ENCODE measurements around the gene AGO4.
"Not testable (repeated sequence)": the region's sequence is repeated elsewhere in the genome, so short reads cannot be mapped to it uniquely, and the experiment has no call there.

AGO4 gene

GRCh38 chr1:35807614-35808449, at the start of gene AGO4:
TSS of gene AGO4 (plus strand) at chr1:35808016. CDS start at chr1:35808417, 401 bp downstream.
- Mint-ChIP-seq H3K9me3 (no peaks in the 10 kb centered on the region), H3K4me1 (ENCODE audit: low read depth) (peaks cover 31% of the 10 kb centered on the region), H3K27ac (peak within 1 kb of the TSS; percentile 94), H3K4me3 (peak within 1 kb of the TSS; percentile 91), H3K27me3 (ENCODE audit: low read depth) (no peaks in the 10 kb centered on the region), H3K36me3 (ENCODE audit: low read depth) (no peaks in the 10 kb centered on the region)
- peak; percentile 45 for DNase-seq (ENCODE audit: low spot score)

DNA sequence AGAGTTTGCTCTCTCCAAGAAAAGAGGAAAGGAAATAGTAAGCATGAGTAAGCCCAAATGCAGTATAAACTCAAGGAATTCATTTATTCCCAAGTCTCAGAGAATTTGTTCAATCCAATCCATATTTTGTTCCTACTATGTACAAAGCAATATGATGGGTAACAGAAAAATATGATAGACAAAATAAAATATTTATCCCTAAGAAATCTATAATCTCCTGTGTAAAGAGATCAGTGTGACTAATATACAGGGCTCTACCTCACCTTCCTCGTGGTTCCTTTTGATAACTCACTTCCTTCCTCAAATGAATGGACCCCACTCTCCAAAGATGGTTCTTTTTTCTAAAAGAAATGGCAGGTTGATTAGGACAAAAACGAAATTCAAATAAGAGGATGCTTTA, 45.7 kb upstream of the AGO4 start:
- no peak for DNase-seq (ENCODE audit: low spot score)
- Mint-ChIP-seq H3K27me3 (ENCODE audit: low read depth) (no peaks in the 10 kb centered on the region), H3K27ac (peak overlapping the region; percentile 41), H3K36me3 (ENCODE audit: low read depth) (peaks cover 52% of the 10 kb centered on the region), H3K4me1 (ENCODE audit: low read depth) (peaks cover 28% of the 10 kb centered on the region), H3K9me3 (no peaks in the 10 kb centered on the region), H3K4me3 (no peak overlapping the region)

DNA sequence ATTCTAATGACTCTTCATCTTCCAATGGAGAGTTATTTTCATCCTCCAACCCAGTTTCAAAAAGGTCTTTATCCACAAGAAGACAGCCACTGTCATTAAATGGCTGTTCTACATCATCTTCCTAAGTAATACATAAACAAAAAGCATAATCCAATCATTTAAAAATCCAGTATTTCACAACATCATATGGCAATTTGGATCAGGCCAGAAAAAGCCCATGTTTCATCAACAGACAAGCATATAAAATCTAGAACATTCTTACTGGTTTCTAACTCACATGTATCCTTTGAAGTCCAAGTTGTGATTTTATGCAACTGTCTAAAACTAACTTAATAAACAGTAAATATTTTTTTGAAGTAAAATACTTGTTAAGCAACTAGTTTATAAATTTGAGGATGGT, 44.6 kb upstream of the AGO4 start:
- peaks cover 28% of the 10 kb centered on the region for H3K4me1 Mint-ChIP-seq (ENCODE audit: low read depth)
- H3K27me3 Mint-ChIP-seq (ENCODE audit: low read depth) = no peaks in the 10 kb centered on the region
- peak overlapping the region; percentile 16 for H3K27ac Mint-ChIP-seq
- DNase-seq (ENCODE audit: low spot score) = no peak
- H3K9me3 Mint-ChIP-seq = no peaks in the 10 kb centered on the region
- peaks cover 51% of the 10 kb centered on the region for H3K36me3 Mint-ChIP-seq (ENCODE audit: low read depth)
- H3K4me3 Mint-ChIP-seq = no peak overlapping the region

DNA sequence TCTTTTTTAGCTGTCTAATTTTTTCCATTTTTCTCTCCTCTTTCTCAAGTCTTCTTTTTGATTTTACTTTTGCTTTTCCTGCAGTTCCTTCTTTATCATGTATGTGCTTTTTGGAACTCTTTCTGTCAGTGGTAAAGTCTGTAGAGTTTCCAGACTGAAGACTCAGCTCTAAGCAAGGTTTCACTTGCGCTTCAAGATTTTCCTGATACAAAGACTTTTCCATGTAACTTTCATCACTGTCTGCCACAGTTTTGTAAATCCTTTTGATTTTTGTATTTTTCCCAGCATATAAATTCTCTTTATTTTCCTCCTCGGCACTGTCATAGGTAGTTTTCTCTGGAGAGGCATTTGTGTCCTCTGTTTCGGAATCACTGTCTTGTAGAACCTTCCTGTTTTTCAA, 43.5 kb upstream of the AGO4 start:
- Mint-ChIP-seq H3K27ac (peak overlapping the region; percentile 49), H3K9me3 (no peaks in the 10 kb centered on the region), H3K27me3 (ENCODE audit: low read depth) (no peaks in the 10 kb centered on the region), H3K36me3 (ENCODE audit: low read depth) (peaks cover 50% of the 10 kb centered on the region), H3K4me1 (ENCODE audit: low read depth) (peaks cover 35% of the 10 kb centered on the region), H3K4me3 (no peak overlapping the region)
- DNase-seq (ENCODE audit: low spot score) = no peak

DNA sequence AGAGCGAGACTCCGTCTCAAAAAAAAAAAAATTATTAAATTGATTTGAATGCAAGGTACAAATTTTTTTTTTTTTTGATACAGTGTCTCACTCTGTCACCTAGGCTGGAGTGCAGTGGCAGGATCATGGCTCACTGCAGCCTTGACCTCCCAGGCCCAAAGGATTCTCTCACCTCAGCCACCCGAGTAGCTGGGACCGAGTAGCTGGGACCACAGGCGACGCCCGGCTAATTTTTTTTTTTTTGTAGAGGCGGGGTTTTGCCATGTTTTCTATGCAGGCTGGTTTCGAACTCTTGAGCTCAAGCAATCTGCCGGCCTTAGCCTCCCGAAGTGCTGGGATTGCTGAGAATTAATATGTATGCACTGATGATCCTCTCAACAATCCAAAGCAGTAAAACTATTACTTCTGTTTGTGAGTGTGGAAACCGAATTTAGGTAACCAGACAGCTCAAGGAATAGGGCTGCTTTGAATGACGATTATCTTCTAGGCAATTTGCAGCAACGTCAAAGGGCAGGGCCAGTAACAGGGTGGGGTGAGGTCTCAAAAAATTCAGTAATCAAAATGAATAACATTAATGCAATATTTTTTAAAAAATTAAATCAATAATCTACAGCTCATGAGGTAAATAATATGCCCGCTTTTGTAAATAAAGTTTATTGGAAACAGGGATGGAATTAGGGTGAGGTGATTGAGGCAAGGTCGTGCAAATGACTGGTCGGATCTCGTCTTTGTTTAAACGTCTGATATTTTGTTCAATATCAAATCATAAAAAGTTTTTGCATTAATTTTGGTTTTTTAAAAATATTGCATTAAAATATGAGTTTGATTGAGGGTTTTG, 39.2 kb upstream of the AGO4 start:
- no peak for DNase-seq (ENCODE audit: low spot score)
- H3K9me3 Mint-ChIP-seq = no peaks in the 10 kb centered on the region
- H3K36me3 Mint-ChIP-seq (ENCODE audit: low read depth) = peaks cover 24% of the 10 kb centered on the region
- H3K4me1 Mint-ChIP-seq (ENCODE audit: low read depth) = peaks cover 26% of the 10 kb centered on the region
- peak overlapping the region; percentile 81 for H3K4me3 Mint-ChIP-seq
- no peaks in the 10 kb centered on the region for H3K27me3 Mint-ChIP-seq (ENCODE audit: low read depth)
- H3K27ac Mint-ChIP-seq = peak overlapping the region; percentile 83

DNA sequence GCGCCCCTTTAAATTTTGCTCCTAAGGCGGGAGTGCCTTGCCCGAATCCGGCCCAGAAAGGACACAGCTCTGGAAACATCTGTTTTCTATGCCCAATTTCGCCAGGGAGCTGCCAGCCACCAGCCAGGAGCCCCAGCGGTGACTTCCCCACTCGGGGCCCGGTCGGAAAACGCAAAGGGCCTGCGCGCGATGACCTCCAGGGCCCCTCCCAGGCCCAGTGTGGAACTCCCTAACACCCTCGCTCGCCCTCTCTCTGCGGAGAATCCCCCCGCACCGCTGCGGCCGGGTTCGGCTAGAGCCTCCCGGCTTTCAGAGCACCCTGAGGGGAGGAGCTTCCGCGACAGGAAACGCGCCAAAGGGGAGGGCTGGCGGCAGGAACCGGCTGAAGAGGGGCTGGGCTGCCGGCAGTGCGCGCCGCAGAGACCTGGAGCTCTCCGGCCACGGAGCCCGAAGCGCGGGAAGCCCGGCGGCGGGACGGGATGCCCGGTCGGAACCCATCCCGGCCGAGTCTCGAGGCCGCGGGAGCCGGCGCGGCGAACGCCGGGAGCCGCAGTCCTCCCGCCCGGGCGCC, 38.5 kb upstream of the AGO4 start:
- H3K9me3 Mint-ChIP-seq = no peaks in the 10 kb centered on the region

GRCh38 chr1:35773711-35774110, 34.1 kb upstream of the AGO4 start:
- Mint-ChIP-seq H3K36me3 (ENCODE audit: low read depth) (peaks cover 5% of the 10 kb centered on the region), H3K9me3 (no peaks in the 10 kb centered on the region), H3K4me1 (ENCODE audit: low read depth) (peaks cover 10% of the 10 kb centered on the region), H3K4me3 (no peak overlapping the region), H3K27ac (no peak overlapping the region), H3K27me3 (ENCODE audit: low read depth) (no peaks in the 10 kb centered on the region)
- DNase-seq (ENCODE audit: low spot score) = no peak

More for the DNA sequence above, 38.5 kb upstream of the AGO4 start:
- no peaks in the 10 kb centered on the region for H3K27me3 Mint-ChIP-seq (ENCODE audit: low read depth)
- peak overlapping the region; percentile 81 for H3K4me3 Mint-ChIP-seq
- H3K36me3 Mint-ChIP-seq (ENCODE audit: low read depth) = peaks cover 19% of the 10 kb centered on the region
- H3K4me1 Mint-ChIP-seq (ENCODE audit: low read depth) = peaks cover 21% of the 10 kb centered on the region
- DNase-seq (ENCODE audit: low spot score) = peak; percentile 88
- peak overlapping the region; percentile 83 for H3K27ac Mint-ChIP-seq

DNA sequence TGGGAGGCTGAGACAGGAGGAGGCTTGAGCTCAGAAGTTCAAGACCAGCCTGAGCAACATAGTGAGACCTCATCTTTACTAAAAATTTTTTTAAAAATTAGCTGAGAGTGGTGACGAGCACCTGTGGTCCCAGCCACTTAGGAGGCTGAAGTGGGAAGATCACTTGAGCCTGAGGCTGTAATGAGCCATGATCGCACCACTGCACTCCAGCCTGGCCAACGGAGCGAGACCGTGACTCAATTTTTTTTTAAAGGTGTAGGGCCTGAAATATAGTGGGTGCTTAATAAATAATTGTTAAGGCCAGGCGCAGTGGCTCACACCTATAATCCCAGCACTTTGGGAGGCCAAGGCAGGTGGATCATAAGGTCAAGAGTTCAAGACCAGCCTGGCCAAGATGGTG, 31.6 kb upstream of the AGO4 start:
- H3K4me1 Mint-ChIP-seq (ENCODE audit: low read depth) = peaks cover 12% of the 10 kb centered on the region
- H3K27me3 Mint-ChIP-seq (ENCODE audit: low read depth); DNase-seq (ENCODE audit: low spot score); H3K9me3 Mint-ChIP-seq; H3K4me3 Mint-ChIP-seq; H3K27ac Mint-ChIP-seq; H3K36me3 Mint-ChIP-seq (ENCODE audit: low read depth): not testable (repeated sequence)

- H3K4me1 Mint-ChIP-seq (ENCODE audit: low read depth) = peaks cover 7% of the 10 kb centered on the region
These were observed 30.7 kb upstream of the AGO4 start for GRCh38 chr1:35777109-35777508.

DNA sequence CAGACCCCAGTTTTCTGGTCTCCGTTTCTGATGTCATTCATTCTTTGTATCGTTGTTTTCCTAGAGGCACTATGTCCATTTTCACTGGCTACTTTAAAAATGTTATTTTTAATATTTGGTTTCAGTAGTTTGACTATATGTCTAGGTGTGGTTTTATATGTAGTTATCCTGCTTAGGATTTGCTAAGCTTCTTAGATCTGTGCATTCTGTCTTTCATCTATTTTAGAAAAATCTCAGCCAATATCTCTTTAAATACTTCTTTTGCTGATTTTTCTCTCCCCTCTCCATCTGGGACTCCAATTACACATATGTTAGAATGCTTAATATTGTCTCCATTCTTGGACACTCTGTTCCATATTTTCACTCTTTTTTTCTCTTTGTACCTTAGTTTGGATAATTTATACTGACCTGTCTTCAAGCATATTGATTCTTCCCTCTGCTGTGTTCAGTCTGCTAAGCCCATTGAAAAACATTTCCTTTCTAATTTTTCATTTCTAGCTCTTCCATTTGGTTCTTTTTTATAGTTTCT, 24.7 kb upstream of the AGO4 start:
- Mint-ChIP-seq H3K4me3 (no peak overlapping the region), H3K27ac (no peak overlapping the region), H3K27me3 (ENCODE audit: low read depth) (peaks cover 1% of the 10 kb centered on the region), H3K4me1 (ENCODE audit: low read depth) (peaks cover 5% of the 10 kb centered on the region), H3K36me3 (ENCODE audit: low read depth) (no peaks in the 10 kb centered on the region), H3K9me3 (no peaks in the 10 kb centered on the region)
- no peak for DNase-seq (ENCODE audit: low spot score)

More at GRCh38 chr1:35777109-35777508, 30.7 kb upstream of the AGO4 start:
- no peak for DNase-seq (ENCODE audit: low spot score)
- Mint-ChIP-seq H3K27ac (no peak overlapping the region), H3K27me3 (ENCODE audit: low read depth) (no peaks in the 10 kb centered on the region), H3K4me3 (no peak overlapping the region), H3K36me3 (ENCODE audit: low read depth) (no peaks in the 10 kb centered on the region), H3K9me3 (no peaks in the 10 kb centered on the region)

- H3K27me3 Mint-ChIP-seq (ENCODE audit: low read depth); H3K27ac Mint-ChIP-seq; H3K4me1 Mint-ChIP-seq (ENCODE audit: low read depth); H3K9me3 Mint-ChIP-seq; H3K36me3 Mint-ChIP-seq (ENCODE audit: low read depth); H3K4me3 Mint-ChIP-seq; DNase-seq (ENCODE audit: low spot score): not testable (repeated sequence)
These were observed 23.5 kb upstream of the AGO4 start for GRCh38 chr1:35784364-35784763.

DNA sequence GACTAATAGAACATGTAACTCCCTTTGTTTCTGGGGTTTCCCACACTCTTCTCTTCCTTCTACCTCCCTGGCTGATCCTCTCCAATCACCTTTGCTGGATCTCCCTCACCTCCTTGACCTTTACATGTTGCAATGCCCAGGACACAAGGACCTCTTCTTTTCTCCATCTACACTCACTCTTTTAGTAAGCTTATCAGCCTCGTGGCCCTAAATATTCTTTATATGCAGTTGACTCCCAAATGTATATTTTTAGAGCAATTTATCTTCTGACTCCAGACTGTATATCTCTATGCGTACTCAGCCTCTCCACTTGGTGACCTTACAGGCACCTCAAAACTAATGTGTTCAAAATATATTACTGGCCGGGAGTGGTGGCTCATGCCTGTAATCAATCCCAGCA, 19.7 kb upstream of the AGO4 start:
- Mint-ChIP-seq H3K27me3 (ENCODE audit: low read depth) (peaks cover 3% of the 10 kb centered on the region), H3K27ac (no peak overlapping the region), H3K36me3 (ENCODE audit: low read depth) (no peaks in the 10 kb centered on the region), H3K4me1 (ENCODE audit: low read depth) (no peaks in the 10 kb centered on the region), H3K9me3 (no peaks in the 10 kb centered on the region), H3K4me3 (no peak overlapping the region)
- DNase-seq (ENCODE audit: low spot score) = no peak

DNA sequence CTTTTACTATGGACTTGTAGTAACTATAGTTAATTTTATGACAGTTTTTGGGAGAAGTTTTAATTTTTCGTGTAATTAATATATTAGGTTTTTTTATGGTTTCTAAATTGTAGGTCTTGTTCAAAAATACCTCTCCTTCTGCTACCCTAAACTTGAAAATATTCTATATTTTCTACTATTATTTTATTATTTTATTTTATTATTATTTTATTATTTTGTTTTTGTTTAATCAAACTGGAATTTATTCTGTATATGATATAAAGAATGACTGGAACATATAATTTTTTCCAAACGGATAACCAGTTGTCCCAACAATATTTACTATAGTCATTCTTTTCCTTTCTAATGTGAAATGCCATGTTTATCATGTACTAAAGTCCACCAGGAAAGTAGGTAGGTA, 17.1 kb upstream of the AGO4 start:
- H3K9me3 Mint-ChIP-seq = no peaks in the 10 kb centered on the region
- no peaks in the 10 kb centered on the region for H3K4me1 Mint-ChIP-seq (ENCODE audit: low read depth)
- no peak overlapping the region for H3K27ac Mint-ChIP-seq
- H3K27me3 Mint-ChIP-seq (ENCODE audit: low read depth) = peaks cover 3% of the 10 kb centered on the region
- DNase-seq (ENCODE audit: low spot score) = no peak
- no peaks in the 10 kb centered on the region for H3K36me3 Mint-ChIP-seq (ENCODE audit: low read depth)
- no peak overlapping the region for H3K4me3 Mint-ChIP-seq

GRCh38 chr1:35795295-35795694, 12.5 kb upstream of the AGO4 start:
- H3K27ac Mint-ChIP-seq = no peak overlapping the region
- H3K27me3 Mint-ChIP-seq (ENCODE audit: low read depth) = no peaks in the 10 kb centered on the region

More at GRCh38 chr1:35795295-35795694, 12.5 kb upstream of the AGO4 start:
- Mint-ChIP-seq H3K4me3 (no peak overlapping the region), H3K4me1 (ENCODE audit: low read depth) (no peaks in the 10 kb centered on the region), H3K36me3 (ENCODE audit: low read depth) (no peaks in the 10 kb centered on the region), H3K9me3 (no peaks in the 10 kb centered on the region)
- no peak for DNase-seq (ENCODE audit: low spot score)
